ENCODE results near the gene CYP11A1.

The CYP11A1 gene

GRCh38 chr15:74295800-74296199 lies 71.6 kb downstream of the CYP11A1 start:
- DNase-seq = no peak

GRCh38 chr15:74294010-74294409 lies 73.4 kb downstream of the CYP11A1 start:
- no peak for DNase-seq

- DNase-seq = no peak
These were observed 74.2 kb downstream of the CYP11A1 start for GRCh38 chr15:74293021-74293810.

GRCh38 chr15:74291101-74292071 lies 76.1 kb downstream of the CYP11A1 start:
- peak; percentile 89 for DNase-seq

GRCh38 chr15:74290645-74291044 lies 76.8 kb downstream of the CYP11A1 start:
- DNase-seq = no peak

GRCh38 chr15:74289671-74290070 lies 77.8 kb downstream of the CYP11A1 start:
- no peak for DNase-seq
